H1 (cell line): ENCODE data around the gene F3. TPM values are rescaled to one million over a fixed set of nuclear protein-coding genes. Genes with fewer than 3 reads are reported as not detected.

ENCODE experiments used
- CTCF ChIA-PET: fragments of 300-600 bp; sonication (Branson Sonifier 250); formaldehyde crosslinking; loops from one replicate; lab custom pipeline; 2021; ENCODE audit not compliant: partially characterized antibody; lab: Charles Lee
- POLR2A ChIA-PET: fragments of 300-600 bp; sonication (Branson Sonifier 250); formaldehyde crosslinking; loops from one replicate; lab custom pipeline; 2021; ENCODE audit warnings: inconsistent platforms; ENCODE audit not compliant: partially characterized antibody; lab: Charles Lee
- DNase-seq, 2 experiments: peaks; one replicate each; pipeline versions ENCODE4 v3.0.0 to v3.0.0-alpha.2; 2010 to 2022; ENCODE audit warnings: low spot score in 2 of 2, low read depth in 1 of 2, mixed read lengths in 1 of 2
- FAIRE-seq: peaks from 2 replicates; lab custom pipeline; 2011; peaks lifted over from hg19 to GRCh38; lab: Jason Lieb, UNC
- H2AFZ ChIP-seq: 2 replicates; pipeline ENCODE4 v1.8.1; 2012; ENCODE audit warnings: low read length, inconsistent platforms
- H2AK5ac ChIP-seq: 2 replicates; pipeline ENCODE4 v1.6.1; 2013; ENCODE audit warnings: low read depth, low read length
- H2BK120ac ChIP-seq: replicated peaks from 2 replicates; pipeline ENCODE3; 2013; ENCODE audit warnings: low read depth, low read length, inconsistent platforms
- H2BK12ac ChIP-seq: 2 replicates; pipeline ENCODE4 v1.6.1; 2013; ENCODE audit warnings: low read depth, low read length
- H2BK15ac ChIP-seq: 2 replicates; pipeline ENCODE4 v1.6.1; 2013; ENCODE audit warnings: low read length
- H2BK20ac ChIP-seq: 2 replicates; pipeline ENCODE4 v1.6.1; 2013; ENCODE audit warnings: low read length
- H2BK5ac ChIP-seq: 2 replicates; pipeline ENCODE4 v1.6.1; 2013; ENCODE audit warnings: low read depth, low read length
- H3K14ac ChIP-seq: 2 replicates; pipeline ENCODE4 v1.6.1; 2013; ENCODE audit warnings: inconsistent platforms; ENCODE audit not compliant: insufficient read length
- H3K18ac ChIP-seq: 2 replicates; pipeline ENCODE4 v1.6.1; 2013; ENCODE audit warnings: low read length; ENCODE audit errors: extremely low read depth
- H3K23ac ChIP-seq: 2 replicates; pipeline ENCODE4 v1.6.1; 2013; ENCODE audit warnings: inconsistent platforms; ENCODE audit not compliant: insufficient read length
- H3K23me2 ChIP-seq: 2 replicates; pipeline ENCODE4 v1.6.1; 2013; ENCODE audit warnings: low read depth, low read length
- H3K27ac ChIP-seq: 2 replicates; pipeline ENCODE4 v1.6.1; 2011; ENCODE audit warnings: low read depth, low read length, inconsistent platforms
- H3K27me3 ChIP-seq, 4 experiments: replicated peaks in 1 of 4; 1 replicate in 1 of 4; 2 replicates in 3 of 4; pipeline versions ENCODE4 v1.6.1 to v1.8.1; 2011 to 2013; ENCODE audit warnings: low read length in 3 of 4, mild to moderate bottlenecking in 3 of 4, inconsistent platforms in 2 of 4, mixed read lengths in 2 of 4, moderate library complexity in 1 of 4; ENCODE audit not compliant: control insufficient read depth in 3 of 4, insufficient read depth in 3 of 4; ENCODE audit errors: extremely low read depth in 1 of 4
- H3K36me3 ChIP-seq, 4 experiments: 2 replicates each; pipeline versions ENCODE4 v1.6.1 to v1.8.1; 2011 to 2013; ENCODE audit warnings: mild to moderate bottlenecking in 4 of 4, low read length in 3 of 4, moderate library complexity in 2 of 4, control low read depth in 1 of 4, inconsistent platforms in 1 of 4; ENCODE audit not compliant: insufficient read depth in 4 of 4, control insufficient read depth in 2 of 4
- H3K4ac ChIP-seq: replicated peaks from 2 replicates; pipeline ENCODE3; 2013; ENCODE audit warnings: low read length, low read depth, mixed read lengths, inconsistent platforms; ENCODE audit not compliant: insufficient read length
- H3K4me1 ChIP-seq, 4 experiments: replicated peaks in 1 of 4; 1 replicate in 1 of 4; 2 replicates in 3 of 4; pipeline versions ENCODE4 v1.6.1 to v1.8.1; 2011 to 2013; ENCODE audit warnings: low read length in 3 of 4, inconsistent platforms in 2 of 4, mixed read lengths in 1 of 4; ENCODE audit not compliant: insufficient read depth in 4 of 4, control insufficient read depth in 3 of 4
- H3K4me2 ChIP-seq, 2 experiments: 2 replicates each; pipeline versions ENCODE4 v1.6.1 to v1.8.1; 2011 to 2013; ENCODE audit warnings: low read depth in 2 of 2, low read length in 2 of 2, control low read depth in 1 of 2, inconsistent platforms in 1 of 2, mild to moderate bottlenecking in 1 of 2; ENCODE audit not compliant: insufficient read depth in 1 of 2
- H3K4me3 ChIP-seq, 4 experiments: fragments of 200-600, 300-600 bp in 1 of 4; sonication (generic), shearing (Covaris generic), sonication (Bioruptor Twin) in 1 of 4; 2 replicates each; pipeline versions ENCODE4 v1.5.1 to v1.8.1; 2011 to 2016; ENCODE audit warnings: low read length in 4 of 4, low read depth in 3 of 4, control low read depth in 2 of 4, inconsistent platforms in 2 of 4, mild to moderate bottlenecking in 2 of 4, mixed read lengths in 1 of 4, moderate library complexity in 1 of 4; ENCODE audit not compliant: insufficient read depth in 2 of 4; ENCODE audit errors: extremely low read depth in 1 of 4
- H3K56ac ChIP-seq: replicated peaks from 2 replicates; pipeline ENCODE3; 2013; ENCODE audit warnings: low read depth, mild to moderate bottlenecking, mixed read lengths, low read length, inconsistent platforms; ENCODE audit not compliant: insufficient read length
- H3K79me1 ChIP-seq: 2 replicates; pipeline ENCODE4 v1.6.1; 2013; ENCODE audit warnings: low read depth, low read length, control low read depth
- H3K79me2 ChIP-seq, 2 experiments: 2 replicates each; pipeline versions ENCODE4 v1.6.1 to v1.8.1; 2012 to 2013; ENCODE audit warnings: low read length in 2 of 2, mild to moderate bottlenecking in 2 of 2, inconsistent platforms in 1 of 2; ENCODE audit not compliant: insufficient read depth in 2 of 2, control insufficient read depth in 1 of 2
- H3K9ac ChIP-seq, 4 experiments: replicated peaks in 1 of 4; 1 replicate in 1 of 4; 2 replicates in 3 of 4; pipeline versions ENCODE4 v1.6.1 to v1.8.1; 2011 to 2013; ENCODE audit warnings: low read depth in 3 of 4, low read length in 3 of 4, control low read depth in 2 of 4, mild to moderate bottlenecking in 2 of 4, moderate library complexity in 2 of 4, inconsistent platforms in 1 of 4; ENCODE audit errors: extremely low read depth in 1 of 4
- H3K9me3 ChIP-seq, 2 experiments: 2 replicates each; pipeline versions ENCODE4 v1.6.1 to v1.8.1; 2012 to 2013; ENCODE audit warnings: mild to moderate bottlenecking in 2 of 2, moderate library complexity in 2 of 2, control low read depth in 1 of 2, inconsistent platforms in 1 of 2, low read depth in 1 of 2, low read length in 1 of 2, mixed read lengths in 1 of 2; ENCODE audit not compliant: insufficient read depth in 2 of 2
- H4K20me1 ChIP-seq, 2 experiments: replicated peaks in 1 of 2; 2 replicates each; pipeline versions ENCODE3 to v1.8.1; 2011 to 2013; ENCODE audit warnings: inconsistent platforms in 2 of 2, low read length in 2 of 2, mild to moderate bottlenecking in 1 of 2; ENCODE audit not compliant: insufficient read depth in 2 of 2, control insufficient read depth in 1 of 2
- H4K5ac ChIP-seq: 2 replicates; pipeline ENCODE4 v1.6.1; 2013; ENCODE audit warnings: low read length, low read depth, mixed read lengths, inconsistent platforms; ENCODE audit not compliant: insufficient read length
- H4K8ac ChIP-seq: 2 replicates; pipeline ENCODE4 v1.8.0; 2013; ENCODE audit warnings: mild to moderate bottlenecking, moderate library complexity, low read length, inconsistent platforms; ENCODE audit not compliant: insufficient read depth; ENCODE audit errors: extremely low read depth
- H4K91ac ChIP-seq: replicated peaks from 2 replicates; pipeline ENCODE3; 2013; ENCODE audit warnings: low read length, mixed read lengths, inconsistent platforms; ENCODE audit not compliant: insufficient read length
- ASH2L ChIP-seq: fragments of 200-600, 300-600 bp; sonication (generic); IDR thresholded peaks from one replicate; pipeline ENCODE4 v1.7.1; 2017; ENCODE audit warnings: low read length
- BACH1 ChIP-seq: IDR thresholded peaks from 2 replicates; pipeline ENCODE4 v1.6.1; 2012; ENCODE audit warnings: low read length, improper control_type of control experiment
- JUN ChIP-seq: IDR thresholded peaks from 2 replicates; pipeline ENCODE4 v1.6.1; 2011; ENCODE audit warnings: low read depth, mild to moderate bottlenecking, improper control_type of control experiment, low read length
- KDM5A ChIP-seq: fragments of 200-600 bp; IDR thresholded peaks from 2 replicates; pipeline ENCODE4 v1.7.1; 2012; ENCODE audit warnings: mild to moderate bottlenecking, low read length, inconsistent platforms, mixed read lengths
- MAFK ChIP-seq: IDR thresholded peaks from 2 replicates; pipeline ENCODE4 v1.6.1; 2012; ENCODE audit warnings: low read depth, mild to moderate bottlenecking, improper control_type of control experiment, low read length
- PHF8 ChIP-seq: fragments of 200-600 bp; sonication (generic); conservative IDR thresholded peaks from 2 replicates; pipeline ENCODE4 v1.7.1; 2012; ENCODE audit warnings: low read depth, mild to moderate bottlenecking, inconsistent platforms, low read length, moderate library complexity
- POU5F1 ChIP-seq: IDR thresholded peaks from 2 replicates; pipeline ENCODE4 v1.6.1; 2011; ENCODE audit warnings: low read depth, mild to moderate bottlenecking, low read length, moderate library complexity
- WGBS, 2 experiments: shearing (Covaris generic) in 1 of 2; methylation state at CpG; one replicate each; pipeline versions ENCODE4 v1.1.6 to v1.1.7; 2013 to 2015; ENCODE audit warnings: low lambda C conversion rate in 2 of 2, mixed read lengths in 2 of 2, inconsistent platforms in 1 of 2, low coverage in 1 of 2, missing lambda C conversion rate in 1 of 2; ENCODE audit not compliant: insufficient replicate concordance in 2 of 2, insufficient coverage in 1 of 2, insufficient read length in 1 of 2; ENCODE audit errors: extremely low coverage in 1 of 2, missing lambda C conversion rate in 1 of 2; 5-methylcytosine and 5-hydroxymethylcytosine counted together
- polyA plus RNA-seq, 7 experiments: library from polyadenylated mRNA; depleted of rRNA in 3 of 7; stranded (reverse) in 5 of 7; unstranded in 2 of 7; fragments of >200 nt in 5 of 7; fragments of 200-250 nt in 2 of 7; gene quantifications; 1 replicate in 5 of 7; 2 replicates in 1 of 7; 4 replicates in 1 of 7; pipeline versions ENCODE4 v1.2.1 to v1.2.3, GENCODE V29; 2011 to 2013; ENCODE audit warnings: missing spikeins in 2 of 7, mixed read lengths in 2 of 7
- total RNA-seq: library from RNA; stranded (reverse); fragmentation: NEBNext Ultra II Directional; extraction: Animal tissue kit (Norgen Biotek cat#: 25700); gene quantifications from 2 replicates; pipeline ENCODE4 v1.2.1, GENCODE V29; 2021

The F3 gene
- total and polyA plus RNA-seq, 2 of the 8 experiments (the other 6 are each of a cell fraction or from before 2014, with no cell fraction given) = 2.6 to 8.6 TPM

DNA sequence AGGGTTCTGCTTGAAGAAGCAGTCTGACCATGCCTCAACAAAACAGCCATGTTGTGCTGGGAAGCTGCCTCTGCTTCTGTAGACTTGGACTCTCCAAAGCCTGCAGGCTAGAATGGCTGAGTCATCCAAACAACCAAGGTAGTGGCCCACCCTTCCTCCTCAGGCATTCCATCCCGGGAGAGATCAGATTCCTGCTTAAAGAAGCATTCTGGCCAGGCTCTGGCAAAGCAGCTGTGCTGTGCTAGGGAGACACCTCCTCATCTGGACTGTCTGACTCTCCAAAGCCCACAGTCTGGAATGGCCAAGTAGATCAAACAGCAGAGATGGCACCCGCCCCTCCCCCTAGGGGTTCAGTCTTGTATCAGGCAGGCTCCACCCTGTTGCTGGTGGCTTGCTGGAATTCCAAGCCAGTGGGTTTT is 38.3 kb upstream of the F3 start:
- H3K79me2 ChIP-seq = no peaks in the 10 kb centered on the region
- H4K5ac ChIP-seq = no peak overlapping the region
- no peak overlapping the region for H3K4me2 ChIP-seq
- DNase-seq (peak in 1 of 2 experiments; percentile 41), FAIRE-seq (no peak)
- H2BK5ac ChIP-seq = peak overlapping the region; percentile 76; the same call in 1 of the 2 replicates
- H3K79me1 ChIP-seq = no peaks in the 10 kb centered on the region
- H3K36me3 ChIP-seq = no peaks in the 10 kb centered on the region
- H2AK5ac ChIP-seq = no peak overlapping the region
- ChIA-PET CTCF (interaction anchor here (0.6 to 1.2 kb wide), 4 partner anchors 15 to 464 kb away, joined by 3 to 5 read pairs (median 3); no protein-coding TSS in a partner anchor), POLR2A (no interaction called here)
- H4K20me1 ChIP-seq = no peaks in the 10 kb centered on the region
- H2BK15ac ChIP-seq = no peak overlapping the region
- H3K23ac ChIP-seq = no peak overlapping the region
- H3K56ac ChIP-seq = no peak overlapping the region
- H4K91ac ChIP-seq = peak overlapping the region; percentile 52
- H3K14ac ChIP-seq = no peak overlapping the region
- H2BK120ac ChIP-seq = no peak overlapping the region
- no peak overlapping the region for H3K4me3 ChIP-seq
- no peak overlapping the region for H3K4ac ChIP-seq
- no peak overlapping the region for H3K9ac ChIP-seq
- H2BK12ac ChIP-seq = peak overlapping the region; percentile 13; the same call in 1 of the 2 replicates
- peaks cover 0 to 5% (median 3%) of the 10 kb centered on the region in 4 experiments; a peak in 4 of 7 replicates for H3K4me1 ChIP-seq
- H2AFZ ChIP-seq = peak overlapping the region; percentile 95
- no peaks in the 10 kb centered on the region for H3K27me3 ChIP-seq
- peaks cover 2 to 4% of the 10 kb centered on the region in 2 experiments; a peak in 3 of 4 replicates for H3K9me3 ChIP-seq
- H4K8ac ChIP-seq = peak overlapping the region; percentile 83; the same call in 1 of the 2 replicates
- 74% methylated on average over 2 of the region's 2 CpGs; no CpG with 5 or more reads in 1 of the 2 experiments for WGBS, 2 experiments
- peak overlapping the region; percentile 26; the same call in 1 of the 2 replicates for H3K18ac ChIP-seq
- H3K23me2 ChIP-seq = no peaks in the 10 kb centered on the region
- peak overlapping the region; percentile 57; the same call in 1 of the 2 replicates for H2BK20ac ChIP-seq
- no peak for TF ChIP-seq POU5F1
- peak; percentile 59 for TF ChIP-seq MAFK
- no peak for TF ChIP-seq KDM5A
- TF ChIP-seq ASH2L = no peak
- TF ChIP-seq PHF8 = no peak
- peak; percentile 82; the same call in 1 of the 2 replicates for TF ChIP-seq BACH1
- no peak for TF ChIP-seq JUN
- H3K27ac ChIP-seq = no peak overlapping the region
